Body of pancreas (tissue), 4 donors: ENCODE data around the gene BUB1B. TPM values are rescaled to one million over a fixed set of nuclear protein-coding genes. Genes with fewer than 3 reads are reported as not detected.

Experiments used
- ATAC-seq: fragments of 150-250 bp; one replicate; pipeline ENCODE4 v1.9.1; 2016
- DNase-seq, 4 donors: peaks; one replicate each; pipeline ENCODE4 v3.0.0-alpha.2; 2019
- H3K27ac ChIP-seq, 4 donors: fragments of 200-600 bp; sonication (generic); 1 replicate in 3 of 4; 2 replicates in 1 of 4; pipeline versions ENCODE4 v1.5.1 to v1.6.1; 2016 to 2019; ENCODE audit warnings: mild to moderate bottlenecking in 1 of 4, mixed read lengths in 1 of 4, moderate library complexity in 1 of 4
- H3K27me3 ChIP-seq, 2 donors: fragments of 200-600 bp; sonication (generic); one replicate each; pipeline ENCODE4 v1.6.0; 2016; ENCODE audit warnings: mild to moderate bottlenecking in 1 of 2
- H3K36me3 ChIP-seq, 2 donors: fragments of 200-600 bp; sonication (generic); replicated peaks in 1 of 2; 2 replicates each; pipeline ENCODE4 v1.5.1; 2016; ENCODE audit warnings: low read depth in 2 of 2; ENCODE audit not compliant: insufficient read depth in 1 of 2
- H3K4me1 ChIP-seq: fragments of 200-600 bp; sonication (generic); one replicate; pipeline ENCODE4 v1.6.0; 2016
- H3K4me3 ChIP-seq, 2 donors: fragments of 200-600 bp; sonication (generic); 1 replicate in 1 of 2; 2 replicates in 1 of 2; pipeline ENCODE4 v1.5.1; 2016 to 2019
- H3K9me3 ChIP-seq, 3 donors: fragments of 200-600 bp; sonication (generic); 1 replicate in 2 of 3; 2 replicates in 1 of 3; pipeline ENCODE4 v1.5.1; 2016
- POLR2A ChIP-seq, 3 donors: fragments of 450-650 bp; IDR thresholded peaks; one replicate each; pipeline ENCODE4 v1.6.1; 2016; ENCODE audit warnings: antibody characterized with exemption in 3 of 3, mild to moderate bottlenecking in 2 of 3
- WGBS, 2 donors: methylation state at CpG; one replicate each; pipeline ENCODE4 v1.1.5; 2017; 5-methylcytosine and 5-hydroxymethylcytosine counted together
- intact Hi-C: fragments of 100-400 bp; cut with DNase I; formaldehyde crosslinking; loops from one replicate; pipeline ENCODE4 v1.15.1; 2023
- total RNA-seq, 2 donors: library from RNA; depleted of rRNA; stranded (reverse); fragments of >200 nt; gene quantifications; one replicate each; pipeline ENCODE4 v1.1.0, GENCODE V29; 2016
- TF ChIP-seq, protein P1 (sequence below), 7 experiments: fragments of 450-650 bp in 4 of 7; fragments of 200-600 bp in 3 of 7; sonication (generic) in 3 of 7; IDR thresholded peaks; one replicate each; pipeline ENCODE4 v1.5.1; 2016 to 2019; ENCODE audit warnings: antibody characterized with exemption in 7 of 7

The BUB1B gene
- total RNA-seq, 2 donors from 2014 or later: not detected

DNA sequence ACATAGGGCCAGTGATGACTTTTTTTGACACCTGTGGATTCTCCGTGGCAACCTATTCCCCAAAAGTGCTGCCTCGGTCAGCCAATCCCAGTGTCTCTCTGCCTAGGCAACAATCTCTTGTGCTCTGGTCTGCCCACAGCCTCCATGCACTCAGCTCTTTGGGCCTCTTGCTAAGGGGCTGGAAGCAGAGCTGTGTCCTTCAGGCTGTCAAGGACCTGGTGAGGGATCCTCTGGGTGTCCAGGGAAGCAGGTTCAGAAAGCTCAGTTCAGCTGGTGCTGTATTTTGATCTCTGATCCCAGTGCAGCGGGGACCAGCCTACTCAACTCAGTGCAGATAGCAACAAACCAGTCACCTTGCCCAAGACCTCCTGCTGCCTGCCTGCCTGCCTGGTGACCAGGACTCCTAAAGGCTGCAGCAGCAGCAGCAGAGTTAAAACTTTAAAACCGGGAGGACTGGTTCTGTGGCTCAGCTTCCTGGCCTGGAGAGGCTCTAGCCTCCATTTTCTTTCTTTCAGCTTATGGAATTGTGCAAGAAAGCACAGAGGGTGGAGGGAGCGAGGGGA is 84.2 kb downstream of the BUB1B start:
- Histone ChIP-seq H3K9me3 (no peaks in the 10 kb centered on the region), H3K4me1 (peaks cover 10% of the 10 kb centered on the region), H3K36me3 (no peaks in the 10 kb centered on the region), H3K27ac (peak overlapping the region in 2 of 4 donors; percentile 24 to 41), H3K27me3 (no peaks in the 10 kb centered on the region), H3K4me3 (no peak overlapping the region)
- peak in 3 of 4 donors; percentile 16 to 56 (median 35) for DNase-seq
- no peak for TF ChIP-seq POLR2A (IDR thresholded peaks at IDR 0.05)
- ATAC-seq: peak; percentile 63
- WGBS, 2 donors: 55 to 62% methylated on average over 5 of the region's 5 CpGs
- intact Hi-C loops: no loop called here

- ATAC-seq (no peak), DNase-seq (peak in 1 of 4 donors; percentile 2)
- peaks cover 10% of the 10 kb centered on the region for H3K4me1 ChIP-seq
- H3K36me3 ChIP-seq: no peaks in the 10 kb centered on the region
- no peaks in the 10 kb centered on the region for H3K27me3 ChIP-seq
- WGBS, 2 donors: 82 to 88% methylated on average over 6 to 9 of the region's 9 CpGs
- H3K27ac ChIP-seq: peak overlapping the region in 1 of 4 donors; percentile 24
- no peak for TF ChIP-seq POLR2A (IDR thresholded peaks at IDR 0.05)
- TF ChIP-seq, protein P1, sequence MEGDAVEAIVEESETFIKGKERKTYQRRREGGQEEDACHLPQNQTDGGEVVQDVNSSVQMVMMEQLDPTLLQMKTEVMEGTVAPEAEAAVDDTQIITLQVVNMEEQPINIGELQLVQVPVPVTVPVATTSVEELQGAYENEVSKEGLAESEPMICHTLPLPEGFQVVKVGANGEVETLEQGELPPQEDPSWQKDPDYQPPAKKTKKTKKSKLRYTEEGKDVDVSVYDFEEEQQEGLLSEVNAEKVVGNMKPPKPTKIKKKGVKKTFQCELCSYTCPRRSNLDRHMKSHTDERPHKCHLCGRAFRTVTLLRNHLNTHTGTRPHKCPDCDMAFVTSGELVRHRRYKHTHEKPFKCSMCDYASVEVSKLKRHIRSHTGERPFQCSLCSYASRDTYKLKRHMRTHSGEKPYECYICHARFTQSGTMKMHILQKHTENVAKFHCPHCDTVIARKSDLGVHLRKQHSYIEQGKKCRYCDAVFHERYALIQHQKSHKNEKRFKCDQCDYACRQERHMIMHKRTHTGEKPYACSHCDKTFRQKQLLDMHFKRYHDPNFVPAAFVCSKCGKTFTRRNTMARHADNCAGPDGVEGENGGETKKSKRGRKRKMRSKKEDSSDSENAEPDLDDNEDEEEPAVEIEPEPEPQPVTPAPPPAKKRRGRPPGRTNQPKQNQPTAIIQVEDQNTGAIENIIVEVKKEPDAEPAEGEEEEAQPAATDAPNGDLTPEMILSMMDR (IDR thresholded peaks at IDR 0.05): no peak
- intact Hi-C loops: no loop called here
- no peak overlapping the region for H3K4me3 ChIP-seq
- no peaks in the 10 kb centered on the region for H3K9me3 ChIP-seq
These were observed 85.0 kb downstream of the BUB1B start for GRCh38 chr15:40245666-40246450.

- DNase-seq (peak in 1 of 4 donors; percentile 1), ATAC-seq (no peak)
- intact Hi-C loops: no loop called here
- H3K27ac ChIP-seq: no peak overlapping the region
- no peaks in the 10 kb centered on the region for H3K36me3 ChIP-seq
- no peaks in the 10 kb centered on the region for H3K9me3 ChIP-seq
- no peaks in the 10 kb centered on the region for H3K27me3 ChIP-seq
- peaks cover 11% of the 10 kb centered on the region for H3K4me1 ChIP-seq
- no peak for TF ChIP-seq POLR2A (IDR thresholded peaks at IDR 0.05)
- TF ChIP-seq, protein P1 (IDR thresholded peaks at IDR 0.05): no peak
- H3K4me3 ChIP-seq: no peak overlapping the region
- WGBS, 2 donors: 87 to 88% methylated on average over 7 to 8 of the region's 8 CpGs
These were observed 85.8 kb downstream of the BUB1B start for GRCh38 chr15:40246496-40247280.

- Histone ChIP-seq H3K4me3 (no peak overlapping the region), H3K9me3 (no peaks in the 10 kb centered on the region), H3K4me1 (peaks cover 16% of the 10 kb centered on the region), H3K27me3 (no peaks in the 10 kb centered on the region), H3K36me3 (no peaks in the 10 kb centered on the region), H3K27ac (no peak overlapping the region)
- DNase-seq: no peak
- WGBS, 2 donors: 77 to 86% methylated on average over 8 to 12 of the region's 12 CpGs
- TF ChIP-seq POLR2A (IDR thresholded peaks at IDR 0.05): no peak
- TF ChIP-seq, protein P1 (IDR thresholded peaks at IDR 0.05): no peak
- intact Hi-C loops: no loop called here
- no peak for ATAC-seq
These were observed 86.6 kb downstream of the BUB1B start for GRCh38 chr15:40247406-40247971.
